Measurements from ENCODE around the gene C22orf23. TPM values are rescaled to one million over a fixed set of nuclear protein-coding genes. Genes with fewer than 3 reads are reported as not detected.

Gene C22orf23
- total RNA-seq, 4 donors from 2014 or later = 0.59 to 1.7 (median 0.73) TPM

DNA sequence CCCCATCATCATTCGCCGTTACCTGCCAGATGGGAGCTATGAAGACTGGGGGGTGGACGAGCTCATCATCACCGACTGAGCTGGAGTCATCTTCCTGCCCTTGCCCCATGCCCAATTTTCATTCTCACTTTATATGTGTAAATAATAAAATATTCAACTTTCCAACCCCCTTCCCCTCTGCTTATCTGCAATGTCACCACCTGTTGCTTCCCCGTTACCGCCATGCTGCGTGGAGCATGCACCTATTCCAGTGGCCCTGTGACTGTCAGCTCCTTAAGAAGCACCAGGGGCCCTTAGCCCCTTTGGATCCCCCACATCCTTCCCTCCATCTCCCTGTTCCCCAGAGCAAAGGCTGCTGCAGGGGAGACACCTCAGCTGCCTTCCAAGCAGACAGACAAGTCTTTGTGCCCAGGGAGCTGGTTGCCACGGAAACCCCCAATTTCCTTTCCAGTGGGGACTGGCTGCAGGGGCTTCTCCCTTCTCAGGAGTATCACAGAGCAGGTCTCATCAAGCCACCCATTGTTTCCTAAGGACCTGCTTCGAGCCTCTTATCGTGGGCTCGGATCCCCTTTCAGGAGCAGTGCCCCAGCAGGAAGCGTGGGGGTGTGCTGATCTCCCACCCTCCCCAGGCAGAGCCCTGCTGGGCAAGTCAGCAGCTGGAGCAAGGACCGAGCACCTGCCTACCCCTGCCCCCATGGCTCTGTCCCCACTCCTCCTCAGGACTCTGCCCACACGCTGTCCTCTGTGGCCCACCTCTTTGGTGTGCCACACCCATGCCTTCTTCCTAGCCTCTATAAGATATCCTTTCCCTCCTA lies 14.4 kb upstream of the C22orf23 start:
- WGBS, 2 donors = 86 to 87% methylated on average over 14 of the region's 14 CpGs
- DNase-seq = no peak
- no peaks in the 10 kb centered on the region for H3K27me3 ChIP-seq
- no peak overlapping the region for H3K27ac ChIP-seq
- no peaks in the 10 kb centered on the region for H3K9me3 ChIP-seq
- H3K4me1 ChIP-seq = no peaks in the 10 kb centered on the region
- intact Hi-C loops (cut with DNase I) = loop anchor here (5.0 kb wide), 1 partner anchor 151 kb away; no protein-coding TSS in a partner anchor
- no peak overlapping the region for H3K4me3 ChIP-seq (replicated peaks in 1 of 3)
- peaks cover 23 to 40% of the 10 kb centered on the region in 2 donors for H3K36me3 ChIP-seq
- TF ChIP-seq, protein P1, sequence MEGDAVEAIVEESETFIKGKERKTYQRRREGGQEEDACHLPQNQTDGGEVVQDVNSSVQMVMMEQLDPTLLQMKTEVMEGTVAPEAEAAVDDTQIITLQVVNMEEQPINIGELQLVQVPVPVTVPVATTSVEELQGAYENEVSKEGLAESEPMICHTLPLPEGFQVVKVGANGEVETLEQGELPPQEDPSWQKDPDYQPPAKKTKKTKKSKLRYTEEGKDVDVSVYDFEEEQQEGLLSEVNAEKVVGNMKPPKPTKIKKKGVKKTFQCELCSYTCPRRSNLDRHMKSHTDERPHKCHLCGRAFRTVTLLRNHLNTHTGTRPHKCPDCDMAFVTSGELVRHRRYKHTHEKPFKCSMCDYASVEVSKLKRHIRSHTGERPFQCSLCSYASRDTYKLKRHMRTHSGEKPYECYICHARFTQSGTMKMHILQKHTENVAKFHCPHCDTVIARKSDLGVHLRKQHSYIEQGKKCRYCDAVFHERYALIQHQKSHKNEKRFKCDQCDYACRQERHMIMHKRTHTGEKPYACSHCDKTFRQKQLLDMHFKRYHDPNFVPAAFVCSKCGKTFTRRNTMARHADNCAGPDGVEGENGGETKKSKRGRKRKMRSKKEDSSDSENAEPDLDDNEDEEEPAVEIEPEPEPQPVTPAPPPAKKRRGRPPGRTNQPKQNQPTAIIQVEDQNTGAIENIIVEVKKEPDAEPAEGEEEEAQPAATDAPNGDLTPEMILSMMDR (IDR thresholded peaks at IDR 0.05) = no peak
- no peak for TF ChIP-seq POLR2A (IDR thresholded peaks at IDR 0.05)

DNA sequence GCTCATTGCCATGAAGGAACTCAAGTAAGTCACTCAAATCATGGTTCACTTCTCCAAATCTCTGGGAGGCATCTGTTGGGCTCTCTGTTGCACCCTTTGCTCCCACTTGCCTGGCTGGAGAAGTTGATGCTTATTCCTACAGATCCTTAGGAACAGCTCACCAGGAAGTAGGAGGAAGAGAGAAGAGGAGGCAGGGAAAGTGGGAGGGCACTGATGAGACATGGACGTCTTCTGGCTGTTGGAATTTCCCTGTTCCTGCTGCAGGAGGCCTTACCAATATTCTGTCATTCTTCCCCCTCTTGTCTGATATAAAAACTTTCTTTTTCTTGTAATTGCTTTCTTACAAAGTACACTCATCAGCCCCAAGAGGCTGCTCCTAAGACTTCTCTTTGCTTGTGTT lies 13.7 kb upstream of the C22orf23 start:
- TF ChIP-seq POLR2A (IDR thresholded peaks at IDR 0.05) = no peak
- WGBS, 2 donors = 60 to 64% methylated on average over 1 of the region's 1 CpG
- peaks cover 28 to 43% of the 10 kb centered on the region in 2 donors for H3K36me3 ChIP-seq
- H3K4me3 ChIP-seq (replicated peaks in 1 of 3) = no peak overlapping the region
- H3K27ac ChIP-seq = no peak overlapping the region
- H3K27me3 ChIP-seq = no peaks in the 10 kb centered on the region
- no peaks in the 10 kb centered on the region for H3K9me3 ChIP-seq
- intact Hi-C loops (cut with DNase I) = loop anchor here (5.0 kb wide), 1 partner anchor 150 kb away; no protein-coding TSS in a partner anchor
- H3K4me1 ChIP-seq = no peaks in the 10 kb centered on the region
- DNase-seq = no peak

- DNase-seq = no peak
- 75 to 83% methylated on average over 9 of the region's 9 CpGs for WGBS, 2 donors
- no peak for TF ChIP-seq POLR2A (IDR thresholded peaks at IDR 0.05)
- TF ChIP-seq, protein P1 (IDR thresholded peaks at IDR 0.05) = no peak
- H3K36me3 ChIP-seq = peaks cover 38 to 45% of the 10 kb centered on the region in 2 donors
- intact Hi-C loops (cut with DNase I) = loop anchor here (5.0 kb wide), 1 partner anchor 149 kb away; no protein-coding TSS in a partner anchor
- H3K4me3 ChIP-seq (replicated peaks in 1 of 3) = no peak overlapping the region
- no peaks in the 10 kb centered on the region for H3K27me3 ChIP-seq
- H3K9me3 ChIP-seq = no peaks in the 10 kb centered on the region
- H3K4me1 ChIP-seq = no peaks in the 10 kb centered on the region
- H3K27ac ChIP-seq = no peak overlapping the region
Observed at GRCh38 chr22:37965940-37966664, 12.7 kb upstream of the C22orf23 start.

DNA sequence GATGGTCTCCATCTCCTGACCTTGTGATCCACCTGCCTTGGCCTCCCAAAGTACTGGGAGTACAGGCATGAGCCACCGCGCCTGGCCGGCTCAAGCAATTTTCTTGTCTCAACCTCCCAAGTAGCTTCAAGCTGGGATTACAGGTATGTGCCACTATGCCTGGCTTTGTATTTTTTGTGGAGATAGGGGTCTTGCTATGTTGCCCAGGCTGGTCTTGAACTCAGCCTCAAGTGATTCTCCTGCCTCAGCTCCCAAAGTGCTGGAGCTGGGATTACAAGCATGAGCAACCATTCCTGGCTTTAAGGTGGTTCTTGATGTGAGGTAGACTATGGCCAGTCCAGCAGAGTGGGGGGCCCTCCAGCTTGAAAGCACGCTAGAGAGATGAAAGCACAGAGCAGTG lies 7.7 kb upstream of the C22orf23 start:
- intact Hi-C loops (cut with DNase I) = no loop called here
- H3K27ac ChIP-seq = no peak overlapping the region
- H3K4me3 ChIP-seq (replicated peaks in 1 of 3) = no peak overlapping the region
- DNase-seq = no peak
- WGBS, 2 donors = 100% methylated on average over 4 of the region's 4 CpGs
- no peaks in the 10 kb centered on the region for H3K27me3 ChIP-seq
- no peaks in the 10 kb centered on the region for H3K9me3 ChIP-seq
- TF ChIP-seq, protein P1 (IDR thresholded peaks at IDR 0.05) = no peak
- no peak for TF ChIP-seq POLR2A (IDR thresholded peaks at IDR 0.05)
- H3K4me1 ChIP-seq = no peaks in the 10 kb centered on the region
- H3K36me3 ChIP-seq = peaks cover 35 to 63% of the 10 kb centered on the region in 2 donors

- Histone ChIP-seq H3K4me3 (replicated peaks in 1 of 3) (no peak overlapping the region), H3K4me1 (peaks cover 6 to 8% of the 10 kb centered on the region in 2 donors), H3K9me3 (no peaks in the 10 kb centered on the region), H3K36me3 (peaks cover 32 to 63% of the 10 kb centered on the region in 2 donors), H3K27me3 (no peaks in the 10 kb centered on the region), H3K27ac (no peak overlapping the region)
- no peak for DNase-seq
- intact Hi-C loops (cut with DNase I) = no loop called here
- TF ChIP-seq POLR2A (IDR thresholded peaks at IDR 0.05) = no peak
- TF ChIP-seq, protein P1 (IDR thresholded peaks at IDR 0.05) = no peak
- WGBS, 2 donors = 98 to 99% methylated on average over 18 of the region's 18 CpGs
Observed at GRCh38 chr22:37959231-37959825, 5.9 kb upstream of the C22orf23 start.
